B cell (primary cell): ENCODE measurements around the gene APOBEC3H. TPM values are rescaled to one million over a fixed set of nuclear protein-coding genes. Genes with fewer than 3 reads are reported as not detected.

ENCODE experiments used
- ATAC-seq: fragments of 200-7000 bp; cut with Tn5 transposase; one replicate; pipeline ENCODE4 v1.10.0; 2021; ENCODE audit warnings: low read depth, mild to moderate bottlenecking, moderate number of reproducible peaks, moderate library complexity
- CTCF ChIA-PET: fragments of 350-600 bp; sonication (Branson Sonifier 250); formaldehyde crosslinking; loops from one replicate; lab custom pipeline; 2021; ENCODE audit warnings: antibody characterized with exemption, inconsistent platforms; lab: Charles Lee
- POLR2A ChIA-PET: fragments of 350-600 bp; sonication (Branson Sonifier 250); formaldehyde crosslinking; loops from one replicate; lab custom pipeline; 2021; ENCODE audit warnings: antibody characterized with exemption; lab: Charles Lee
- DNase-seq: peaks from one replicate; pipeline ENCODE4 v3.0.0; 2013
- H2AFZ ChIP-seq: 2 replicates; pipeline ENCODE4 v1.6.1; 2012; ENCODE audit warnings: mild to moderate bottlenecking, low read depth, low read length; ENCODE audit not compliant: insufficient read depth, poor library complexity, severe bottlenecking
- H3K27ac ChIP-seq, 2 donors: 1 replicate in 1 of 2; 2 replicates in 1 of 2; pipeline ENCODE4 v1.5.1; 2012 to 2013; ENCODE audit warnings: low read length in 2 of 2, mild to moderate bottlenecking in 2 of 2, moderate library complexity in 1 of 2
- H3K27me3 ChIP-seq, 4 experiments: fragments of 200-600 bp in 1 of 4; sonication (generic) in 1 of 4; replicated peaks in 1 of 4; 1 replicate in 2 of 4; 2 replicates in 2 of 4; pipeline versions ENCODE4 v1.6.1 to v1.7.0; 2013 to 2016; ENCODE audit warnings: low read length in 3 of 4, mild to moderate bottlenecking in 2 of 4, mixed read lengths in 1 of 4, moderate library complexity in 1 of 4; ENCODE audit not compliant: insufficient read depth in 4 of 4, control insufficient read depth in 3 of 4; ENCODE audit errors: control extremely low read depth in 1 of 4
- H3K36me3 ChIP-seq, 2 experiments: replicated peaks in 1 of 2; 1 replicate in 1 of 2; 2 replicates in 1 of 2; pipeline versions ENCODE4 v1.6.1 to v1.7.1; 2013; ENCODE audit warnings: low read length in 1 of 2; ENCODE audit not compliant: insufficient read depth in 2 of 2, control insufficient read depth in 1 of 2; ENCODE audit errors: control extremely low read depth in 1 of 2, extremely low read depth in 1 of 2
- H3K4me1 ChIP-seq, 2 donors: fragments of 200-600 bp in 1 of 2; sonication (generic) in 1 of 2; 1 replicate in 1 of 2; 2 replicates in 1 of 2; pipeline versions ENCODE4 v1.5.1 to v1.6.1; 2013 to 2017; ENCODE audit warnings: low read length in 2 of 2; ENCODE audit not compliant: control insufficient read depth in 2 of 2, insufficient read depth in 2 of 2
- H3K4me2 ChIP-seq: replicated peaks from 2 replicates; pipeline ENCODE3; 2012; ENCODE audit warnings: mild to moderate bottlenecking, low read depth, low read length; ENCODE audit not compliant: poor library complexity, severe bottlenecking
- H3K4me3 ChIP-seq, 5 experiments: fragments of 200-600 bp in 1 of 5; sonication (generic) in 1 of 5; 1 replicate in 3 of 5; 2 replicates in 2 of 5; pipeline versions ENCODE4 v1.5.1 to v1.7.0; 2011 to 2016; ENCODE audit warnings: low read length in 4 of 5, mild to moderate bottlenecking in 4 of 5, low read depth in 2 of 5, control low read depth in 1 of 5, moderate library complexity in 1 of 5; ENCODE audit not compliant: insufficient read depth in 1 of 5; ENCODE audit errors: control extremely low read depth in 1 of 5, extremely low read depth in 1 of 5
- H3K79me2 ChIP-seq: fragments of 200-600 bp; sonication (generic); one replicate; pipeline ENCODE4 v1.6.0; 2016; ENCODE audit warnings: low read length; ENCODE audit not compliant: control insufficient read depth, insufficient read depth
- H3K9ac ChIP-seq: fragments of 200-600 bp; sonication (generic); 2 replicates; pipeline ENCODE4 v1.6.1; 2017; ENCODE audit warnings: mild to moderate bottlenecking, low read length, moderate library complexity
- H3K9me3 ChIP-seq, 3 donors: one replicate each; pipeline versions ENCODE4 v1.6.1 to v1.7.1; 2013; ENCODE audit warnings: low read length in 2 of 3; ENCODE audit not compliant: control insufficient read depth in 2 of 3, insufficient read depth in 1 of 3; ENCODE audit errors: control extremely low read depth in 1 of 3
- H4K20me1 ChIP-seq: 2 replicates; pipeline ENCODE4 v1.6.0; 2012; ENCODE audit warnings: mild to moderate bottlenecking, low read length; ENCODE audit not compliant: insufficient read depth, control insufficient read depth, poor library complexity, severe bottlenecking
- H3K27ac Mint-ChIP-seq: one replicate; pipeline ENCODE4 v1.8.0; 2021; ENCODE audit warnings: mixed read lengths
- H3K27me3 Mint-ChIP-seq: one replicate; pipeline ENCODE4 v1.8.0; 2021; ENCODE audit warnings: mixed read lengths
- H3K4me1 Mint-ChIP-seq: one replicate; pipeline ENCODE4 v1.8.0; 2021; ENCODE audit warnings: mixed read lengths
- H3K4me3 Mint-ChIP-seq: one replicate; pipeline ENCODE4 v1.8.0; 2021; ENCODE audit warnings: mixed read lengths
- H3K9me3 Mint-ChIP-seq: one replicate; pipeline ENCODE4 v1.8.0; 2022; ENCODE audit warnings: mixed read lengths; ENCODE audit not compliant: insufficient read depth
- EZH2 ChIP-seq: IDR thresholded peaks from 2 replicates; pipeline ENCODE4 v1.6.1; 2012; ENCODE audit warnings: borderline replicate concordance, low read depth, mild to moderate bottlenecking, moderate library complexity, low read length; ENCODE audit not compliant: insufficient read depth, poor library complexity, severe bottlenecking
- WGBS: methylation state at CpG from one replicate; pipeline ENCODE4 v1.1.5; 2013; ENCODE audit warnings: missing lambda C conversion rate; ENCODE audit not compliant: insufficient coverage; 5-methylcytosine and 5-hydroxymethylcytosine counted together
- intact Hi-C: fragments of 100-400 bp; cut with micrococcal nuclease; formaldehyde crosslinking; loops from one replicate; pipeline ENCODE4 v1.10.0; 2022
- polyA plus RNA-seq: library from polyadenylated mRNA; depleted of rRNA; stranded (reverse); fragments of >200 nt; gene quantifications from 2 replicates; pipeline ENCODE4 v1.2.3, GENCODE V29; 2012
- total RNA-seq, 2 donors: library from RNA; stranded (reverse); fragments of 120-200 nt in 1 of 2; gene quantifications; 1 replicate in 1 of 2; 2 replicates in 1 of 2; pipeline versions ENCODE4 v1.2.3 to v1.2.4, GENCODE V29; 2013 to 2022
- TF ChIP-seq, protein P1 (sequence below): fragments of 200-600 bp; IDR thresholded peaks from one replicate; pipeline ENCODE4 v1.8.0; 2022; ENCODE audit warnings: antibody characterized with exemption, mild to moderate bottlenecking

APOBEC3H gene
- total and polyA plus RNA-seq, 2 donors (not counting 1 experiment from before 2014, with no cell fraction given), result 0.59 to 1.4 TPM

DNA sequence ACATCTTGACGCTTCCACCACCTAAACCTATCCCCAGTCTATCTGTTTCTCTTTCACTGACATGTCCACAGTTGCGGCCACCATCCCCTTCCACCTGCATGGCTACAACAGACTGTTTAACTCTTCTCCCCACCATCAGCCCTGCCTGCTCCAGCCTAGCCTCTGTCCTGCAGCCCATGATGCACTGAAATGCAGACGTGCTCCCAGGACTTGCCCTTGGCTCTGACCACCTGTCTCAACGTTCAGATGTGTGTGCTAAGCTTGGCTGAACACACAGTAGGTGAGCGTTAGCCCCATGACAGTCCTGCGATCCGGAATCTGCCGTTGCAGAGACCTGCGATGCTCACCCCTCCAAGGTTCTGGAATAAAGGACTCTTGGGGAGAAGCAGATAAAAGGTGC lies 32.7 kb downstream of the APOBEC3H start:
- Mint-ChIP-seq H3K27me3 (no peaks in the 10 kb centered on the region), H3K4me3 (no peak overlapping the region), H3K4me1 (no peaks in the 10 kb centered on the region), H3K9me3 (no peaks in the 10 kb centered on the region), H3K27ac (no peak overlapping the region)
- no peak overlapping the region for H3K9ac ChIP-seq
- WGBS, result 91% methylated on average over 9 of the region's 9 CpGs
- no peak overlapping the region for H3K4me2 ChIP-seq
- no peak overlapping the region for H3K4me3 ChIP-seq
- intact Hi-C loops, result no loop called here
- CTCF ChIA-PET, result no interaction called here
- H3K79me2 ChIP-seq, result no peaks in the 10 kb centered on the region
- no peak overlapping the region for H2AFZ ChIP-seq
- peaks cover 0 to 4% (median 0%) of the 10 kb centered on the region in 3 donors for H3K9me3 ChIP-seq
- no peak for ATAC-seq
- no peak for TF ChIP-seq EZH2
- TF ChIP-seq, protein P1, sequence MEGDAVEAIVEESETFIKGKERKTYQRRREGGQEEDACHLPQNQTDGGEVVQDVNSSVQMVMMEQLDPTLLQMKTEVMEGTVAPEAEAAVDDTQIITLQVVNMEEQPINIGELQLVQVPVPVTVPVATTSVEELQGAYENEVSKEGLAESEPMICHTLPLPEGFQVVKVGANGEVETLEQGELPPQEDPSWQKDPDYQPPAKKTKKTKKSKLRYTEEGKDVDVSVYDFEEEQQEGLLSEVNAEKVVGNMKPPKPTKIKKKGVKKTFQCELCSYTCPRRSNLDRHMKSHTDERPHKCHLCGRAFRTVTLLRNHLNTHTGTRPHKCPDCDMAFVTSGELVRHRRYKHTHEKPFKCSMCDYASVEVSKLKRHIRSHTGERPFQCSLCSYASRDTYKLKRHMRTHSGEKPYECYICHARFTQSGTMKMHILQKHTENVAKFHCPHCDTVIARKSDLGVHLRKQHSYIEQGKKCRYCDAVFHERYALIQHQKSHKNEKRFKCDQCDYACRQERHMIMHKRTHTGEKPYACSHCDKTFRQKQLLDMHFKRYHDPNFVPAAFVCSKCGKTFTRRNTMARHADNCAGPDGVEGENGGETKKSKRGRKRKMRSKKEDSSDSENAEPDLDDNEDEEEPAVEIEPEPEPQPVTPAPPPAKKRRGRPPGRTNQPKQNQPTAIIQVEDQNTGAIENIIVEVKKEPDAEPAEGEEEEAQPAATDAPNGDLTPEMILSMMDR, result no peak
- H3K27me3 ChIP-seq, result no peaks in the 10 kb centered on the region
- H3K27ac ChIP-seq, result no peak overlapping the region
- H3K4me1 ChIP-seq, result no peaks in the 10 kb centered on the region
- DNase-seq, result no peak
- POLR2A ChIA-PET, result no interaction called here
- peaks cover 30% of the 10 kb centered on the region for H4K20me1 ChIP-seq
- H3K36me3 ChIP-seq, result peaks cover 0 to 25% of the 10 kb centered on the region in 2 experiments

DNA sequence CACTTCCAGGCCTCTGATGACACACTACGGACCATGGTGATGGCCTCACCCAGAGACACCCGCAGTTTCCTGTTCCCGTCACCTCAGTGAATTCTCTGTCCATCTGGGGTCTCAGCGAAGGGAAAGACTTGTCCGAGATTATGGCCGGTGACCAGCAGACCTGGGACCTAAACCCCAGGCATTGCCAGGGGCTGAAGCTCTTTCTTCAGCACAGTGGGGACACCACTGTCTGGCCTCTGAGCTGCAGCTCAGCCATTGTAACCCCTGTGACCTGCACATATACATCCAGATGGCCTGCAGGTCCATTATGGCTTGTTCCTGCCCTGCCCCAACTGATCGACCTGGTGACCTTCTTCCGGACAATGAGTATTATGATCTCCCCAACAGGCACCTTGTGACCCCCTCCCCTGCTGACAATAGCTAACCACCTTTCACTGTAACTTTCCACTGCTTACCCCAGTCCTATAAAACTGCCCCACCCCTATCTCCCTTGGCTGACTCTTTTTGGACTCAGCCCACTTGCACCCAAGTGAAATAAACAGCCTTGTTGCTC lies 33.2 kb downstream of the APOBEC3H start:
- Histone ChIP-seq H3K9ac (no peak overlapping the region), H2AFZ (no peak overlapping the region), H3K4me3 (no peak overlapping the region), H3K27me3 (no peaks in the 10 kb centered on the region), H3K4me2 (no peak overlapping the region), H3K4me1 (no peaks in the 10 kb centered on the region), H3K36me3 (peaks cover 0 to 25% of the 10 kb centered on the region in 2 experiments), H4K20me1 (peaks cover 34% of the 10 kb centered on the region), H3K79me2 (no peaks in the 10 kb centered on the region), H3K27ac (no peak overlapping the region), H3K9me3 (peaks cover 0 to 4% (median 0%) of the 10 kb centered on the region in 3 donors)
- intact Hi-C loops, result no loop called here
- no peak for TF ChIP-seq EZH2
- TF ChIP-seq, protein P1, result no peak
- Mint-ChIP-seq H3K4me1 (no peaks in the 10 kb centered on the region), H3K4me3 (no peak overlapping the region), H3K27me3 (no peaks in the 10 kb centered on the region), H3K27ac (no peak overlapping the region), H3K9me3 (no peaks in the 10 kb centered on the region)
- 93% methylated on average over 8 of the region's 8 CpGs for WGBS
- ChIA-PET CTCF (no interaction called here), POLR2A (no interaction called here)
- ATAC-seq (no peak), DNase-seq (no peak)
